GM21447 (cell line): Measurements from ENCODE around the gene IRF7.

ENCODE experiments used
- ATAC-seq: cut with Tn5 transposase; IDR thresholded peaks from one replicate; pipeline ENCODE4 v1.9.1; 2021; ENCODE audit not compliant: unreplicated experiment

The IRF7 gene

DNA sequence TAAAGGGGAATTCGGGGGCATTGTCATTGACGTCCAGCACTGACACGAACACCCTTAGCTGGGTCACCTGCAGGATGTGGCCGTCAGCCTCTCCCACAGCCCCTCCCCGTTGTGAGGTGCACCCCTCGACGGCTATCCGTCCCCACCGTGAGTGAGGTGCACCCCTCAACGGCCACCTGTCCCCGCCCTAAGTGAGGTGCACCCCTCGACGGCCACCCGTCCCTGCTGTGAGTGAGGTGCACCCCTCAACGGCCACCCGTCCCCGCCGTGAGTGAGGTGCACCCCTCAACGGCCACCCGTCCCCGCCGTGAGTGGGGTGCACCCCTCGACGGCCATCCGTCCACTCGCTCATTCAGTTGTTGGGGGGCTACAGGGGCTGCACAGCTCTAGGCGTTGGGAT, 6.1 kb upstream of the IRF7 start:
- ATAC-seq = no peak

DNA sequence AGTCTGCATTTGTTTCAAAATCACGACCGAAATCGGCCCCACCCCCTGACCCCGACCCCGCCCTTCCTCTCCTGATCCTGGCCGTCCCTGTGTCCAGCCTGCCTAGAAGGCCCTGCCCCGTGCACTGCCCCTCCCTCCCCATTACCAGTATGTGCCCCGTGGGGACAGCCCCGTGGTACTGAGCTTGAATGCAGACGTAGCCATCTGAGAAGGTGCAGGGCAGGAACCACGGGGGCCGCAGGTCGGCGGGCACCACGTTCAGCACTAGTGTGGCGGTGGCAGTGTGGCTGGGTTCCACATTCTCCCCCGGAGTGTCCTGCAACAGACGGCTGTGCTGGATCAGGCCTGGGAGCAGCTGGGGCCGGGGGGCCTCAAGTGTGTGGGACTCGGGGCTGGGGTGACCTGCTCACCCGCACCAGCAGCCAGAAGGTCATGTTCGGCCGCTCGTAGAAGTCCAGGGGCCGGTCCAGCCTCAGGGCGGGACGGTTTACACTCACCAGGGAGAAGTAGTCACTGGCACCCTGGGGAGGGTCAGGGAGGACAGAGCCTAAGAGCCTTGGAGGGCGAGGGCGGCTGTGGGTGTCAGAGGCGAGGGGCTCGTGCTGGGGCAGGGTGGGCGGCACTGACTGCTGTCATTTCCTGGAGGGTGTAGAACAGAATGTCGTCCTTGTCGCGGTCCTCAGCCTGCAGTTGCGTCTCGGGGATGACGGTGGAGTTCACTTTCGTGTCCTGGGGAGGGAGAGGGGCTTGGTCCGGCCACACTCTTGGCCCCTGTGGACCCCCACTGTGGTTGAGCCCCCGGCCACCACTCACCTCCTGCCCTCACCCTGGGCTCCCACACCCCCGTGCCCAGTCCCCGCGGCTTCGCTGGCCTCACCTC, 5.4 kb upstream of the IRF7 start:
- ATAC-seq = no peak

DNA sequence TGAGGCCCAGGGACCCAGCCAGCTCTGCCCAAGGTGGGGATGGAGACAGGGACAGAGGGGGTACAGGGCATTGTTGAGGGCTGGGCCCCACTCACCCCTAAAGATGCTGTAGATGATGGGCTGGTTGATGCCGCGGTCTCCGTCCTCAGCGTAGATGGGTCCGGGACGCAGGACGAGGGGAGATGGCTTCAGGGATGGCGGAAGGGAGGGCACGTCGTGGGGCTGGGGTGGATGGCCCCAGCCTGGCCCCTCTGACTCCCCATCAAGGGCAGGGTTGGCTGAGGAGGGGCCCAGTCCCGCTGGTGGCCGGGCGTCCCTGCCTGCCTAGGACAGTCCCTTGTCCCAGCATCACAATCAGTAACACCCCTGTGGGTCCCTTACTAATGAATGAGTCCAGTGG, 4.5 kb upstream of the IRF7 start:
- no peak for ATAC-seq

DNA sequence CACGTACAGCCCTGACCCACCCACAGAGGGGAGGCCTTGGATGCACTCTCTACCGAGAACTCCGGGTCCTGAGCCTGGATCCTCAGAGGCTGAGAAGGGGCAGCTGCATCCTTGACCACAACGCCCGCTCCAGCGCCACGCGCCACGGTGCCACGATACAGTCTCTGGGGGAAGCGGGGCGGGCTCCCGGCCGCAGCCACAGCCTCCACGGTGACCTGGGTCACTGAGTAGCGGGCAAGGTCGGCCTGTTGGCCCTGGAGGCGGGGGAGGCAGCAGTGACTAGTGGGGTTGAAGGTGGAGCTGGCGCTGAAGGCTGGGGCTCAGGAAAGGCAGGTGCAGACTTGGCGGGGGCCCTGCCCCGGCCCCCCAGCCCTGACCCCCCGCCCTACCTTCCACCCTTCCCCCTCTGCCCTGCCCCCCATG, 3.9 kb upstream of the IRF7 start:
- no peak for ATAC-seq

DNA sequence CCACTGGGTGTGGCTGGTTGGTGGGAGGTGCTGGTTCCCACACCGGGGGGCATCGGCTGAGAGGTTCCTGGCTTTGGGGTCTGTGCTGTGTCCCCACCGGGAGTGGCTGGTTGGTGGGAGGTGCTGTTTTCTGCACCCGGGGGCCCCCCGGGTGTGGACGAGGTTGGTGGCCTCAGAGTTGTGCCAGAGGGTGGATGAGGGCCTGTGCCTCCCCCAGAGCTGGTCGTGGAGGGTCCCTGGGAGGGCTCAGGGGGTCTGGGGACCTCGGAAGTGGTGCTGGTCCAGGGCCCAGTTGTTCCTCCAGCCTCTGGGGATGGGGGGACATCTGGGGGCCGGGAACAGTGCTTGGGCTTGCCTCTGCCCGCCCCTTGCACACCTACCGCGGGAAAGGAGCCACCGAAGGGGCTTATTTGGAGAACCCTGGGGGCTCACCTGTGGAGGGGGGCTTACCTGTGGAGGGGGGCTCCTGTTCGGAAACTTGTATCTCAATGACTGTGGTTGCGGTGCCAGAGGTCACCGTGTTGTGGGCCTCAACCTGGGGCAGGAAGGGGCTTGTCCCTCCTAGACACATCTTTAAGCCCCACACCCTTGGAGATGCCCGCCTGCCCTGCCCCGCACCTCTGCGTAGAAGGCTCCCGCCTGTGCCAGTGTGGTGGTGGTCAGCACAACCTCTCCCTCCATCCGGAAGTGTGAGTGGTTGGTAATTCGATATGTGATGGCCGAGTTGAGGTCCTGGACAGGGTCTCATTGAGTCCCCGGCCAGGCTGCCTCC, 3.3 kb upstream of the IRF7 start:
- ATAC-seq = no peak

DNA sequence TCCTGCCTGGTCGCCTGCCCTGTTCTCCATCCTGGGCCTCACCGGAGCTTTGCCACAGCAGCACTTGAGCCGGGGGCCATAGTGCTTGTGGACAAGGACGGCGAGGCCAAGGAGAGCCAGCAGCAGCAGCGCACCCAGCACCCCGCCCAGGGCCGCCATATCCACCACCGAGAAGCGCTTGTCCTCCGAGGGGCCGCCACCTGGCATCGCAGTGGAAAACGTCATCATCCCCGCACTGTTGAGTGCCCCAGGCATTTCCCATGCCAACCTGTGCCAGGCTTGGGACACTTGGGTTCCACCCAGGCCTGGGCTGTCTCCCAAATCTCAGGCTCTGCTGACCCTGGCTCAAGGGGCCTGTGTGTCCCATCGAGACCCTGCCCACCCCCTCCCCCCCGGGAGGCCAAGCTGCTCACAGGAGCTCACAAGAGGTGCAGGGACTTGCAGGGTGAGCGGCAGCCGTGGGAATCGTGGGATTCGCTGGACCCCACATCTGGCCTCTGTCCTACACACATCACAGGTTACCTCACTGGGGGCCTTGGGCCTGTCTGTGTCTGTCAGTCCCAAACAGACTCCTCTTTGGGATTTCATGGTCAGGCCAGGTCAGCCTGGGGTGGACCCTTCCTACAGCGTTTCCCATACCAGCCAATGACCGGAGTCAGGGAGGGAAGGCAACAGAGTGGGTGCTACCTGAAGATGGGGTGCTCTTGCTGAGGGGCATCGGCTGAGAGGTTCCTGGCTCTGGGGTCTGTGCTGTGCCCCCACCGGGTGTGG, 2.3 kb upstream of the IRF7 start:
- no peak for ATAC-seq

DNA sequence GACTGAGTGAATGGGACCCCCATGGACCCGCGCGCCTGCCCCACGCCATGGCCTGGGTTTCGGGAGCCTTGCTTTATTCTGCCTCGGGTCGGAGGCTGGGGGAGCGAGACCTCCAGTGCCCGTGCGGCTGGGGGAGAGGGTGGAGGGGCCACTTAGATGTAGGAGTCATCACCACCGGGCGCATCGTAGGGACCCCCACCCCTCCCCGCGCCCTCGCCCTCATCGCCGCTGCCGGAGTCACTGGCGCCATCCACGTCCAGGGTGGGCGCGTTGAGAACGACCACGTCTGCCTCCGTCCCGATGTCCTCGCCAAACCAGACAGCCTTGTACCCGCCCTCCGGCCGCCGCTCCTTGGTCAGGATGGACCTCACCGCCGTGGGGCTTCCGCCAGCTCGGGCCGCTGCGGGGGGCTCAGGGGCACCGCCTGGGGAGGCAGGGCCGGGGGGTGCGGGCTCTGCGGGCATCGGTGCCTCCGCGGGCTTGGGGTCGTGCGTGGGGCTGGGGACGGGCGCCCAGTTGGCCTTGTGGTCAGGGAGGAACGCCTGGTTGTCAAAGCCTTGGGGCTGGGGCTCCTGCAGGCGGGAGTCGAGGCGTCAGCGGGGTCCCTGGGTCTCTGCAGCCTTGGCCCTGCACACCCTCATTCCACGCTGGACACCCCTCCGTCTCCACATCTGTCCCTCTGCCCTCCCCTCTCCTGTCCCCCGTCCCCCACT, 1.6 kb upstream of the IRF7 start:
- no peak for ATAC-seq

DNA sequence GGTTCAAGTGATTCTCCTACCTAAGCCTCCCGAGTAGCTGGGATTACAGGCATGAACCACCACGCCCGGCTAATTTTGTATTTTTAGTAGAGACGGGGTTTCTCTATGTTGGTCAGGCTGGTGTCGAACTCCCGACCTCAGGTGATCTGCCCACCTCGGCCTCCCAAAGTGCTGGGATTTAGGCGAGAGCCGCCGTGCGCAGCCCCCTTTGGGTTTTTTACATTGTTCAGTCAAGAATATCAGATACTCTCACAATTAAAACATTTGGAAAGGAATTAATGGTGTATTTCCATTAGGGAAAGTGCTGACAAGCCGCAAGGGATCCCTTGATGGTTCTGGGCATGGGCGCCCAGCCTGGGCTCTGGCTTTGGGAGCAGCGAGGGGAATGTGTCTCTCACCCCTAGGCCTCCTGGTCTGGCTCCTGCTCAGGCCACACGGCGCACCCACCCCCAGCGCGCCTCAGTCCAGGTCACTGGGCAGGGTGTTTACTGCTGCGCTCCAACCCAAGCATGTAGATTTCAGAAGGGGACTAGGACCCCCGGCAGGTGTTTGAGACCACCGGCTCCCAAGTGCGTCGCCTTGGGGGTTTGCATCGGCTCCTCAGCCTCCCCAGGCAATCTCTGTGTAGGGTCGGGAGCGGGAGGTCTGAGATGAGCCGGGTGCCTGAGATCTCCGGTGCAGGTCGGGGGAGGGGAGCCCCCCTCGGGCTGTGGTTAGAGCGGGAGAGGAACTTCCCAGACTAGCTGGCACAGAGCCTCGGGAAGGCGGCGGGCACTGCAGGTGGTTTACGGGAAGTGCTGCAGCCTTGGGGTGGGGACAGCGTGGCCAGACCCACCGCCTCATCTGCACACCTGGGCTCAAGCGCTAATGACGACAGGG, 809 bp upstream of the IRF7 start:
- ATAC-seq = no peak

DNA sequence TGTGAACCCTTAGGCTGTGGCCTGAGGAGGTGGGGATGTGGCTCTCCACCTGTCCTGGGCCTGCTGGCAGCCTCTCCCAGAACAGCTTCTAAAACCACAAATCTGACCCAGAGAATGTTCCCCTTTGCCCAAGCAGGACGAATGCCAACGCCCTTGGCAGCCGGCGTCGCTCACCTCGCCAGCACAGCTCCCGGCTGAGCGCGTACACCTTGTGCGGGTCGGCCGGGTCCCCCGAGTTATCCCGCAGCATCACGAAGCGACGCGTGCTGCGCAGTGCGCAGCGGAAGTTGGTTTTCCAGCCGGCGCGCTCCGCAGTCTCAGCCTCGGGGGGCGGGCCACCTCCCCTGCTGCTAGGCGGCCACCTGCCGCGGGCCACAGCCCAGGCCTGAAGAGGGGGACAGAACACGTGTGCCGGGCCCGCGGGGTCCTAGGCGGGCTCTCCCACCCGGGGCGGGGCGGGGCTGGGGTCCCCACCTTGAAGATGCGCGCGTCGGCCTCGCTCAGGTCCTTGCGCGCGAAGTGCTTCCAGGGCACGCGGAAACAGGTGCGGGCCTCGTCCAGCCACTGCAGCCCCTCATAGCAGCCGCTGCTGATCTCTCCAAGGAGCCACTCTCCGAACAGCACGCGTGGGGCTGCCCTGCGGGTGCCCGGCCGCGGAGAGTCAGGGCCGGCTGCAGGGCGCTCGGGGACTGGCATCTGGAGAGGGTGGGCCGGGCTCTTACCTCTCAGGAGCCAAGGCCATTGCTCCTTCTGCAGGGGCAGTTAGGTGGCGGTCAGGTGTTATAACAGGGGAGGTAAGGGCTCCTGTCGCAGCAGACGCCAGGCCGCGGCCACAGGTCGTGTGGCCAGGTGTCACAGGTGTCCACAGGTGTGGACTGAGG, 887 bp downstream of the IRF7 start:
- ATAC-seq = no peak

DNA sequence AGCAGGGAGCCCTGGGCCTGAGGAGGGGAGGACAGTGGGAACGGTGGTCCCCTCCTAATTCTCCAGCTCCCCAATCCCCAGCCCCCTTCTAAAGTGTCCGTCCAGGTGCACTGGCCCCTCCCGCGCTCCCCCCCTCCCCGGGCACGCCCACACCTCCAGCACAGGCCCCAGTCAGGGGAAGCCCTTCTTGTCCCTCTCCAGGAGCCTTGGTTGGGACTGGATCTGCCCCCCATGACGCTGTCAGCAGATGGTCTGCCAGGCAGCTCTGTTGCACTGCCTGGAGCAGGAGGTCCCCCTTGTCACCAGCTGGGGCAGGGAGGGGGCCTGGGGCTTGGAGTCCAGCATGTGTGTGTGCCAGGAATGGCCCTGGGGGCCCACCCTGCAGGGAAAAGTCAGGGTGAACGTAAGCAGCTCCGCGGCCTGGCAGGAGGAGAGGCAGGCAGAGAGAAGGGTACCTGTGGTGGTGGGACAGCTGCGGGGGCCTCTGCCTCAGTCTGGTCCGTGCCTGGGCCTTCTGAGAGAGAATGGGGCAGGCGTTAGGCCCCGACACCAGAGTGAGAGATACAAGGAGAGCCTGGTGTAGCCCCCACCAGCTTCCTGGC, 1.6 kb downstream of the IRF7 start:
- no peak for ATAC-seq

DNA sequence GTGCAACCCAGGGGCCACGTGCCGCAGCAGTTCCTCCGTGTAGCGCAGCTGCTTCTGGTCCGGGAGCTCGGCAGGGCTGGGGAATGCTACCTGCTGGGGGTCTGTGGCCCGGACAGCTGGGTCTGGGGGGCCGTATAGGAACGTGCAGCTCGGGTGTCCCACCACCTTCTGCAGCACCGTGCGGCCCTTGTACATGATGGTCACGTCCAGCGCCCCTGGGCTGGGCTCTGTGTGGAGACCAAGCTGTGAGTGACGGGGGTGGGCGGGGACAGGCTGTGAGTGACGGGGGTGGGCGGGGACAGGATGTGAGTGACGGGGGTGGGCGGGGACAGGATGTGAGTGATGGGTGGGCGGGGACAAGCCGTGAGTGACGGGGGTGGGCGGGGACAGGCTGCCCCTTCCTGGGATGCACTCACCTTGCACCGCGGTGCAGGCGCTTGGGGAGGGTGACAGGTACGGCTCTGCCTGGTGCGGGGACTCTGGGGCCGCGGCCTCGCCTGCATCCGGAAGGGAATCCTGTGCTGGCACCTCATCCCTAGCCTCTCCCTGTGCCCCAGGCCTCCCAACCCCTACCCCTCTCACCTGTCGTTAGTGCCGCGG, 2.3 kb downstream of the IRF7 start:
- ATAC-seq = no peak

DNA sequence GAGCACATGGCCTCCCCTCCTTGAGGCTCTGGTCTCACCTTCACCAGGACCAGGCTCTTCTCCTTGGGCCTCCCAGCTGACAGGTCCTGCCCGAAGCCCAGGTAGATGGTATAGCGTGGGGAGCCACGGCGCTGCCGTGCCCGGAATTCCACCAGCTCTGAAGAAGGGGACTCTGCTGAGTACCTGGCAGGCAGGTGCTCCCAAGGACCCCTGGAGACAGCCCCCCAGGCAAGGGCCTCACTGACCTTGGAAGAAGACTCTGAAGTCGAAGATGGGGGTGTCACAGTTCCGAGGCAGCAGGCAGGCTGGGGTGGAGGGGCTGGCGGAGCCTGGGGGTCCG, 2.8 kb downstream of the IRF7 start:
- ATAC-seq = no peak

DNA sequence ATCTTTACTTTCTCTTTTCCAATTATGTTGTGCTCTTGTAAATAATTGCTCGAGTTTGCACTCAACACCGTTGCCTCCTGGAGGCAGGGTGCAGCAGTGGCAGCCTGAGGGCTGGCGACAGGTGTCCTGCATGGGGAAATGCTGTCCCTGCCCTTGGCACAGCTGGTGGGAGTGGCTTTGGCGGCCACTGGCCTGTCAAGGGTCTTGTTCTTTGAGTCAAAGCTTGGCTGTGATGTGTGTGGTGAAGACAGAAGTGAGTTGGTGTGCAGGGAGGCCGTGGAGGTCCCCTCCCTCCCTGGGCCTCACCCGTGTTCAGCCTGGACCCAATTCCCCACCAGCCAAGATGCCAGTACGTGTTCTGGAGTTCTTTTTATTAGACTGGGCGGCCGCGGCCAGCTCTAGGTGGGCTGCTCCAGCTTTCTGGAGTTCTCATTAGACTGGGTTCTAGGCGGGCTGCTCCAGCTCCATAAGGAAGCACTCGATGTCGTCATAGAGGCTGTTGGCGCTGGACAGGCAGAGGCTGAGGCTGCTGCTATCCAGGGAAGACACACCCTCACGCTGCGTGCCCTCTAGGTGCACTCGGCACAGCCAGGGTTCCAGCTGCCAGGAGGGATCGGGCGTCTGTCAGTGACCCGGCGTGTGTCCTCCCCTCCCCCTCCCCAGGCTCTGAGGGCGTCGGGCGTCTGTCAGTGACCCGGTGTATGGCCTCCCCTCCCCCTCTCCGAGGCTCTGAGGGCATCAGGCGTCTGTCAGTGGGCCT, 3.4 kb downstream of the IRF7 start:
- no peak for ATAC-seq

DNA sequence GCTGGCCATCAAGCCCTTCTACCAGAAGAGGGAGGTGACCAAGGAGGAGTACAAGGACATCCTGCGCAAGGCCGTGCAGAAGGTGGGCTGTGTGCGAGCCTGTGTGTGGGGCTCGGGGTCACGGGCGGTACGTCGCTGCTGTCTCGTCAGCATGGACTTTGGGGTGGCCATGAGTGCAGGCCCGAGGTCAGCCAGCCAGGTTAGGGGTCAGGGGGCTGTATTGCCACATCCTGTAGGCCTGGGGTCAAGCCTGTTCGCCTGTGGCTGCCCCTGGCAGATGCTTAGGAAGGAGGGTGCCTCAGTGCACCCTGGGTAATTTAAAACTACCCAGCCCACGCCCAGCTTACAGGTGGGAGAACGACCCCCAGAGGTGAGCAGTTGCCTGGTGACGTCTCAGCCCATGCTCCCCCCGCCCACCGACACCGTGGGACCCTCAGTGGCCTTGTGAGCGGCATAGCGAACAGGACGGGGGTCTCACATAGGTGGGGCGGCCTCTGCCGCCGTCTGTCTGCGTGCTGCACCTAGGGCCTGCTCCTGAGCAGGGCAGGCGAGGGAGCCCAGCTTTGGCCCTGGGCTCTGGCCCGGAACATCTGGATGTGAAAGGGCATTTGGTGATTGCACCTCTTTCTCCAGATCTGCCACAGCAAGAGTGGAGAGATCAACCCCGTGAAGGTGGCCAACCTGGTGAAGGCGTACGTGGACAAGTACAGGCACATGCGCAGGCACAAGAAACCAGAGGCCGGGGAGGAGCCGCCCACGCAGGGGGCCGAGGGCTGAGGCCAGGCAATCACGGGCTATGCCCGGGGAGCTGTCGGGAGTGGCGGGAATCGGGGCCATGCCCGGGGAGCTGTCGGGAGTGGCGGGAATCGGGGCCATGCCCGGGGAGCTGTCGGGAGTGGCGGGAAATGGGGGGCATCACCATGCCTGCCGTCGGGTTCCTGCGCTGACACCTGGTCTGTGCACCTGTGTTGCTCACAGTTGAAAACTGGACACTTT, 4.5 kb downstream of the IRF7 start:
- no peak for ATAC-seq

DNA sequence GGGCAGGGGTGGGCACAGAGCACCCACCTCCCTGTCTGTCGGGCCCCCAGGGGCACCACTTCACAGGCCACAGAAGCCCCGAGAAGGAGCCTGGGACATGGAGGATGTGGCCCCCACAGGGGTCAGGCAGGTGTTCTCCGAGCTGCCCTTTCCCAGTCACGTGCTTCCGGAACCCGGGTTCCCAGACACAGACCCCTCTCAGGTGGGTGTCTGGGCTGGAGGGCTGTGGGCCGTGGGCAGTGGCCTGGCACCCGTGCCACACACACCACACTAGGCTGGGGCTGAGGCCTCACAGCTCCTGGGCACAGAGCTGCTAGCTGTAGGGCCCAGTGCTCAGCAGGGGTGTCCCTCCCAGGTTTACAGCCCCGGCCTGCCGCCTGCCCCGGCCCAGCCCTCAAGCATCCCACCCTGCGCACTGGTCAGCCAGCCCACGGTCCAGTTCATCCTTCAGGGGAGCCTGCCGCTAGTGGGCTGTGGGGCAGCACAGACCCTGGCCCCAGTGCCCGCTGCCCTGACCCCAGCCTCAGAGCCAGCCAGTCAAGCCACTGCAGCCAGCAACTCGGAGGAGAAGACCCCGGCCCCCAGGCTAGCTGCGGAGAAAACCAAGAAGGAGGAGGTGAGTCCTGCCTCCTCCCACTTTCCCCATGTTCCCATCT, 5.5 kb downstream of the IRF7 start:
- no peak for ATAC-seq

DNA sequence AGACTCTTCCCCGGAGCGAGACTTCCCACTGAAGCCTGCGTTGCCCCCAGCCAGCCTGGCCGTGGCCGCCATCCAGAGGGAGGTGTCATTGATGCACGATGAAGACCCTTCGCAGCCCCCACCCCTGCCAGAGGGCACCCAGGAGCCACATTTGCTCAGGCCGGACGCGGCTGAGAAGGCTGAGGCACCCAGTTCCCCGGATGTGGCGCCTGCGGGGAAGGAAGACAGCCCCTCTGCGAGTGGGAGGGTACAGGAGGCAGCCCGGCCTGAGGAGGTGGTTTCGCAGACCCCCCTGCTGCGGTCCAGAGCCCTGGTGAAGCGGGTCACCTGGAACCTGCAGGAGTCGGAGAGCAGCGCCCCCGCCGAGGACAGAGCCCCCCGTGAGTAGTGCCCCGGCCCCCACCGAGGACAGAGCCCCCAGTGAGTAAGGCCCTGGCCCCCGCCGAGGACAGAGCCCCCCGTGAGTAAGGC, 6.4 kb downstream of the IRF7 start:
- ATAC-seq = no peak
